NT2/D1 (cell line): Measurements from ENCODE around the gene NPTX2.

Source experiments
- DNase-seq: peaks from one replicate; pipeline ENCODE4 v3.0.0-alpha.2; 2011; ENCODE audit warnings: low read depth, low spot score
- H3K27me3 ChIP-seq: 2 replicates; pipeline ENCODE4 v1.6.0; 2011; ENCODE audit warnings: mild to moderate bottlenecking; ENCODE audit not compliant: insufficient read length, insufficient read depth
- H3K36me3 ChIP-seq: 2 replicates; pipeline ENCODE4 v1.6.1; 2011; ENCODE audit warnings: mild to moderate bottlenecking, low read length, mixed read lengths; ENCODE audit not compliant: insufficient read depth, insufficient read length
- H3K4me1 ChIP-seq: 2 replicates; pipeline ENCODE4 v1.5.1; 2011; ENCODE audit not compliant: insufficient read depth, insufficient read length
- H3K4me3 ChIP-seq: 2 replicates; pipeline ENCODE4 v1.5.1; 2011; ENCODE audit warnings: low read depth; ENCODE audit not compliant: insufficient read length
- H3K9ac ChIP-seq: 2 replicates; pipeline ENCODE4 v1.6.0; 2011; ENCODE audit warnings: low read depth; ENCODE audit not compliant: insufficient read length
- H3K9me3 ChIP-seq: 2 replicates; pipeline ENCODE4 v1.5.1; 2011; ENCODE audit warnings: mild to moderate bottlenecking, low read length; ENCODE audit not compliant: insufficient read depth
- SUZ12 ChIP-seq: IDR thresholded peaks from 2 replicates; pipeline ENCODE4 v1.6.1; 2011; ENCODE audit not compliant: insufficient read length, insufficient read depth; ENCODE audit errors: extremely low read depth
- YY1 ChIP-seq: IDR thresholded peaks from 2 replicates; pipeline ENCODE4 v1.6.1; 2011; ENCODE audit not compliant: insufficient read length, insufficient read depth
- ZNF274 ChIP-seq: IDR thresholded peaks from 2 replicates; pipeline ENCODE4 v1.6.1; 2011; ENCODE audit warnings: mild to moderate bottlenecking, low read depth, low read length

NPTX2 gene

DNA sequence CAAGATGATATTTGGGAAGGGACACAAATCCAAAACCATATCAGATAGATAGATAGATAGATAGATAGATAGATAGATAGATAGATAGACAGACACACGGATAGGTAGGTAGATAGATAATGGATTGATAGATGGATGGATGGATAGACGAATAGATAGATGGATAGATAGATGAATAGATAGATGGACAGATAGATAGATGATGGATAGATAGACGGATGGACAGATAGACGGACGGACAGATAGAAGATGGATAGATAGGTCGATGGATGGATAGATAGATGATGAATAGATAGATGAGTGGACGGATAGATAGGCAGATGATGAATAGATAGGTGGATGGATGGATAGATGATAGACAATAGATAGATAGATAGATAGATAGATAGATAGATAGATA lies 39.8 kb downstream of the NPTX2 start:
- Histone ChIP-seq H3K36me3 (no peaks in the 10 kb centered on the region), H3K4me3 (no peak overlapping the region), H3K27me3 (no peaks in the 10 kb centered on the region), H3K9me3 (no peaks in the 10 kb centered on the region), H3K4me1 (no peaks in the 10 kb centered on the region), H3K9ac (no peak overlapping the region)
- DNase-seq, result no peak
- TF ChIP-seq SUZ12, result no peak
- TF ChIP-seq ZNF274, result no peak
- TF ChIP-seq YY1, result no peak

DNA sequence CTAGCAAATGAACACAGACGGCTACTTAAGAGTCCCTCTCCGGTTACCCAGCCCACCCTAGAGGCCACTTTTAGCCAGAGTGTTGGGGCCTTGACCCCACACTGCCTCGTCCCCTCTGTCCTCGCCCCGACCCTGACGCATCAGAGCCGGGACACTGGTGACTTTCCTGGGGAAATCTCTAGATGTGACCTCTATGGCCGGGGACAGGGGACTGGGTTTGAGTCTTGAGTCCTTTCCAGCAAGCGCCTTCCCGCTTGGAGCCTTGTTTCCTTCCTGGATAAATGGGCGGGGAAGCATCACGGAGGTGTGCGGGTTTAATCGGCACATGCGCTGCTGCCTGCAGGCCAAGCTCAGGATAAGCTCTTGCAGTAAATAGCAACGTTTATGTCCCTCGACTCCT lies 40.7 kb downstream of the NPTX2 start:
- no peaks in the 10 kb centered on the region for H3K27me3 ChIP-seq
- TF ChIP-seq SUZ12 (no peak), YY1 (no peak), ZNF274 (no peak)
- no peak overlapping the region for H3K9ac ChIP-seq
- no peaks in the 10 kb centered on the region for H3K36me3 ChIP-seq
- H3K4me3 ChIP-seq, result no peak overlapping the region
- DNase-seq, result no peak
- no peaks in the 10 kb centered on the region for H3K4me1 ChIP-seq
- H3K9me3 ChIP-seq, result no peaks in the 10 kb centered on the region

DNA sequence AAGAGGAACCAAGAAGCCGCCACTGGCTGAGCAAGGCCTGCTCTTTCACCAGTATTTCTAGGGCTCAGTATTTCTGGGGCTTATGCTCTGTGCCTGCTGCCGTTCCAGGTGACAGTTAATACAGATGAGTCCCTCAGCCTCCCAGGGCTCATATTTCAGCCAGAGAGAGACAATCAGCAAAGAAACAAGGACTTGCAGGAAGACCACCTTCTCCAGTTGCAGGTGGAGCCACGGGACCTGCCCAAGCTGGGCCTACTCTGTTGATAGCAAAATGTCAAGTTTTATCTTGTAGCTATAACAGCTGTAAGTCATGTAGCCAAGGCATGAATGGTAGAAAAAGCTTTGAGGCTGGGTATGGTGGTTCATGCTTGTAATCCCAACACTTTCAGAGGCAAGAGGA lies 42.7 kb downstream of the NPTX2 start:
- Histone ChIP-seq H3K36me3 (no peaks in the 10 kb centered on the region), H3K9me3 (no peaks in the 10 kb centered on the region), H3K27me3 (peaks cover 5% of the 10 kb centered on the region), H3K9ac (no peak overlapping the region), H3K4me3 (no peak overlapping the region), H3K4me1 (no peaks in the 10 kb centered on the region)
- no peak for DNase-seq
- TF ChIP-seq SUZ12 (no peak), YY1 (no peak), ZNF274 (no peak)

DNA sequence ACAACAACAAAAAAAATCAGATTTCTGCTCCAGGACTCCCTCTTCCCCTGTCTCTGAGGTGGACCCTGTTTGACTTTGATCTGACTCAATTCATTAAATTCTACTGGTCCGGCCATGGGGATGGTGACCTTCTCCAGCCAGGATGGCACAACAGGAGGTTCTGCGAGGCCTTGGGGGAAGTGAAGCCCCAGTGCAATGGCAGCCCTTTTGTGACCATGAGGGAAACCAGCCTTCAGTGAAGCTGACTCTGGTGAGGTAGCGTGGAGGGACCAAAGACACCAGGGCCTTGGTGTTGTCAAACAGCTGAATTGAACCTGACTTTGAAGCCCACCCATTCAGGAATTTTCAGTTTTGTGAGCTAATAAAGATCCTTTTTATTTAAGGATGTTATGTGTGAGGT lies 44.5 kb downstream of the NPTX2 start:
- Histone ChIP-seq H3K4me1 (no peaks in the 10 kb centered on the region), H3K27me3 (peaks cover 5% of the 10 kb centered on the region), H3K4me3 (no peak overlapping the region), H3K9ac (no peak overlapping the region), H3K36me3 (no peaks in the 10 kb centered on the region), H3K9me3 (no peaks in the 10 kb centered on the region)
- DNase-seq, result no peak
- TF ChIP-seq YY1, result no peak
- TF ChIP-seq SUZ12, result no peak
- TF ChIP-seq ZNF274, result no peak

DNA sequence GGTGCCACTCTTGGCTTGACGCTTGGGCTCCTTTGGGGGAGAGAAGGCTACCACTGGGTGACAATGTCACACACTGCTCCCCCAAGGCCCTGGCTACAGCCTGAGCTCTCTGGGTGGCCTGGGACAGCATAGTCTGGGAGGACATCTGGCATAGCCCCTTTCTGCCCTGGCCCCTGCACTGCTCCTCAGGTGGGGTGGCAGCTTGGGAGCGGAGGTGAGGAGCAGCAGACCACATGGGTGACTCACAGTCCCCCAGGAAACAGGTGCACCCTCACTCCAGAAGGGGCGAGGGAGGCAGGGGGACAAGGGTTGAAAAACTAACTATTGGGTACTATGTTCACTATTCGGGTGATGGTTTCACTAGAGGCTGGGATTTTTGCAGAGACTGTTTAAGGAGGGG lies 45.2 kb downstream of the NPTX2 start:
- no peak for DNase-seq
- Histone ChIP-seq H3K27me3 (peaks cover 7% of the 10 kb centered on the region), H3K4me1 (no peaks in the 10 kb centered on the region), H3K36me3 (no peaks in the 10 kb centered on the region), H3K9me3 (no peaks in the 10 kb centered on the region), H3K4me3 (no peak overlapping the region), H3K9ac (no peak overlapping the region)
- TF ChIP-seq SUZ12, result no peak
- no peak for TF ChIP-seq ZNF274
- no peak for TF ChIP-seq YY1

DNA sequence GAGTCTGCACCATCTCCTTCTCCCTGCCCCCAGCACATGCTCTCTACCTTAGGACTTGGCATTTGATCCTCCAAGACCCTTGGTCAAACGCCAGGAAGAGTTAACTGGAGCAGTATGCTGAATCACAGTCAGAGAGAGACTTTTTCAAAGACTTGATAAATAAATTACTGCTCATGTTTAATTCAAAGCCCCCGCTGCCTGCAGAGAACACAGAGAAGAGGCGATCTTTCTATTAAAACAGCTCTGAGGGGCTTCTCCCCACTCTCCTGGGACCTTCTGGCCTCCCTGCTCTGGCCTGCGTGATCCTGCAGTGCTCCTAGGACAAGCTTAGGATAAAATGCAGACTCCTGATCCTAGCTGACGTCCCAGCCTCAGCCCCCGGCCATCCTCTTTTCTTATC lies 47.8 kb downstream of the NPTX2 start:
- no peak overlapping the region for H3K9ac ChIP-seq
- H3K9me3 ChIP-seq, result no peaks in the 10 kb centered on the region
- no peak overlapping the region for H3K4me3 ChIP-seq
- DNase-seq, result no peak
- H3K4me1 ChIP-seq, result no peaks in the 10 kb centered on the region
- no peaks in the 10 kb centered on the region for H3K36me3 ChIP-seq
- TF ChIP-seq YY1, result no peak
- TF ChIP-seq SUZ12, result no peak
- no peak for TF ChIP-seq ZNF274
- H3K27me3 ChIP-seq, result peaks cover 18% of the 10 kb centered on the region

DNA sequence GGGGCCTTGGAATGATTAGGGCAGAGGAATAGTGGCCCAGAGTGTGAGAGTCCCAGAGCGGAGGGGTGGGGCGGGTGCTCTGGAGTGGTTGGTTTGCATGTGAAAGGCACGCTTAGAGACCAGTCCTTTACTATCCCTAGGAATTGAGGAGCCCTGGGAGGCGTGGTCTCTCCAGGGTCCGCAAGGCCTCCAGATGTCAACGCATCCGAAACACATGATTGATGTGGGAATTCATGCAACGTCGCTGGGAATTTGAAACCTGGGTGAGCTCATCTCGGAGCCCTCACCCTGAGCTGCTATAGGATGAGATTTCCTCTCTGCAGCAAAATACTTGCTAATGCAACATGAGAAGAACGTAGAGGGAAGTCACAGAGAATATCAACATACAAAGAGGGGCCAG lies 51.2 kb downstream of the NPTX2 start:
- no peak overlapping the region for H3K9ac ChIP-seq
- no peak overlapping the region for H3K4me3 ChIP-seq
- H3K9me3 ChIP-seq, result peaks cover 11% of the 10 kb centered on the region; the same call in 1 of the 2 replicates
- peak; percentile 80 for DNase-seq
- H3K27me3 ChIP-seq, result peaks cover 23% of the 10 kb centered on the region
- TF ChIP-seq YY1 (no peak), ZNF274 (no peak), SUZ12 (no peak)
- no peaks in the 10 kb centered on the region for H3K4me1 ChIP-seq
- H3K36me3 ChIP-seq, result no peaks in the 10 kb centered on the region
